Panc1 (cell line): ENCODE measurements around the gene NLRP10.
"Not testable (repeated sequence)": the region's sequence is repeated elsewhere in the genome, so short reads cannot be mapped to it uniquely, and the experiment has no call there.

ENCODE experiments used
- CTCF ChIP-seq: fragments of 450-650 bp; IDR thresholded peaks from 2 replicates; pipeline ENCODE4 v1.5.1; 2017; ENCODE audit warnings: mild to moderate bottlenecking
- TCF7L2 ChIP-seq: IDR thresholded peaks from 2 replicates; pipeline ENCODE4 v1.6.1; 2011; ENCODE audit warnings: mild to moderate bottlenecking, low read depth, low read length, inconsistent platforms

DNA sequence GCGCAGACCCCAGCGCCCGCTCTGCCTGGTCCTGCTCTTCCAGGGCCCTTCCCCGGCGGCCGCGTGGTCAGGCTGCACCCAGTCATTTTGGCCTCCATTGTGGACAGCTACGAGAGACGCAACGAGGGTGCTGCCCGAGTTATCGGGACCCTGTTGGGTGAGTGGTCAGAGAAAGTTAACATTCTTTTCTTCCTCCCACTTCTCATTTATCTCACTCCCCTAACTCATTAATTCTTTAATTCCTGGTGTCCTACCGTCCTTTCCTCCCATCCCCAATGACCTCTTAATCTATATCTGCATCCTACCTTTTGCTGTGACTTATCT is 22.3 kb upstream of the NLRP10 start:
- not testable (repeated sequence) for TF ChIP-seq CTCF, TCF7L2
